H1 (cell line): ENCODE results near the gene CAPN13. TPM values are rescaled to one million over a fixed set of nuclear protein-coding genes. Genes with fewer than 3 reads are reported as not detected.

Source experiments
- CTCF ChIA-PET: fragments of 300-600 bp; sonication (Branson Sonifier 250); formaldehyde crosslinking; loops from one replicate; lab custom pipeline; 2021; ENCODE audit not compliant: partially characterized antibody; lab: Charles Lee
- POLR2A ChIA-PET: fragments of 300-600 bp; sonication (Branson Sonifier 250); formaldehyde crosslinking; loops from one replicate; lab custom pipeline; 2021; ENCODE audit warnings: inconsistent platforms; ENCODE audit not compliant: partially characterized antibody; lab: Charles Lee
- DNase-seq, 2 experiments: peaks; one replicate each; pipeline versions ENCODE4 v3.0.0 to v3.0.0-alpha.2; 2010 to 2022; ENCODE audit warnings: low spot score in 2 of 2, low read depth in 1 of 2, mixed read lengths in 1 of 2
- FAIRE-seq: peaks from 2 replicates; lab custom pipeline; 2011; peaks lifted over from hg19 to GRCh38; lab: Jason Lieb, UNC
- H2AFZ ChIP-seq: 2 replicates; pipeline ENCODE4 v1.8.1; 2012; ENCODE audit warnings: low read length, inconsistent platforms
- H2AK5ac ChIP-seq: 2 replicates; pipeline ENCODE4 v1.6.1; 2013; ENCODE audit warnings: low read depth, low read length
- H2BK120ac ChIP-seq: replicated peaks from 2 replicates; pipeline ENCODE3; 2013; ENCODE audit warnings: low read depth, low read length, inconsistent platforms
- H2BK12ac ChIP-seq: 2 replicates; pipeline ENCODE4 v1.6.1; 2013; ENCODE audit warnings: low read depth, low read length
- H2BK15ac ChIP-seq: 2 replicates; pipeline ENCODE4 v1.6.1; 2013; ENCODE audit warnings: low read length
- H2BK20ac ChIP-seq: 2 replicates; pipeline ENCODE4 v1.6.1; 2013; ENCODE audit warnings: low read length
- H2BK5ac ChIP-seq: 2 replicates; pipeline ENCODE4 v1.6.1; 2013; ENCODE audit warnings: low read depth, low read length
- H3K14ac ChIP-seq: 2 replicates; pipeline ENCODE4 v1.6.1; 2013; ENCODE audit warnings: inconsistent platforms; ENCODE audit not compliant: insufficient read length
- H3K18ac ChIP-seq: 2 replicates; pipeline ENCODE4 v1.6.1; 2013; ENCODE audit warnings: low read length; ENCODE audit errors: extremely low read depth
- H3K23ac ChIP-seq: 2 replicates; pipeline ENCODE4 v1.6.1; 2013; ENCODE audit warnings: inconsistent platforms; ENCODE audit not compliant: insufficient read length
- H3K23me2 ChIP-seq: 2 replicates; pipeline ENCODE4 v1.6.1; 2013; ENCODE audit warnings: low read depth, low read length
- H3K27ac ChIP-seq: 2 replicates; pipeline ENCODE4 v1.6.1; 2011; ENCODE audit warnings: low read depth, low read length, inconsistent platforms
- H3K27me3 ChIP-seq, 4 experiments: replicated peaks in 1 of 4; 1 replicate in 1 of 4; 2 replicates in 3 of 4; pipeline versions ENCODE4 v1.6.1 to v1.8.1; 2011 to 2013; ENCODE audit warnings: low read length in 3 of 4, mild to moderate bottlenecking in 3 of 4, inconsistent platforms in 2 of 4, mixed read lengths in 2 of 4, moderate library complexity in 1 of 4; ENCODE audit not compliant: control insufficient read depth in 3 of 4, insufficient read depth in 3 of 4; ENCODE audit errors: extremely low read depth in 1 of 4
- H3K36me3 ChIP-seq, 4 experiments: 2 replicates each; pipeline versions ENCODE4 v1.6.1 to v1.8.1; 2011 to 2013; ENCODE audit warnings: mild to moderate bottlenecking in 4 of 4, low read length in 3 of 4, moderate library complexity in 2 of 4, control low read depth in 1 of 4, inconsistent platforms in 1 of 4; ENCODE audit not compliant: insufficient read depth in 4 of 4, control insufficient read depth in 2 of 4
- H3K4ac ChIP-seq: replicated peaks from 2 replicates; pipeline ENCODE3; 2013; ENCODE audit warnings: low read length, low read depth, mixed read lengths, inconsistent platforms; ENCODE audit not compliant: insufficient read length
- H3K4me1 ChIP-seq, 4 experiments: replicated peaks in 1 of 4; 1 replicate in 1 of 4; 2 replicates in 3 of 4; pipeline versions ENCODE4 v1.6.1 to v1.8.1; 2011 to 2013; ENCODE audit warnings: low read length in 3 of 4, inconsistent platforms in 2 of 4, mixed read lengths in 1 of 4; ENCODE audit not compliant: insufficient read depth in 4 of 4, control insufficient read depth in 3 of 4
- H3K4me2 ChIP-seq, 2 experiments: 2 replicates each; pipeline versions ENCODE4 v1.6.1 to v1.8.1; 2011 to 2013; ENCODE audit warnings: low read depth in 2 of 2, low read length in 2 of 2, control low read depth in 1 of 2, inconsistent platforms in 1 of 2, mild to moderate bottlenecking in 1 of 2; ENCODE audit not compliant: insufficient read depth in 1 of 2
- H3K4me3 ChIP-seq, 4 experiments: fragments of 200-600, 300-600 bp in 1 of 4; sonication (generic), shearing (Covaris generic), sonication (Bioruptor Twin) in 1 of 4; 2 replicates each; pipeline versions ENCODE4 v1.5.1 to v1.8.1; 2011 to 2016; ENCODE audit warnings: low read length in 4 of 4, low read depth in 3 of 4, control low read depth in 2 of 4, inconsistent platforms in 2 of 4, mild to moderate bottlenecking in 2 of 4, mixed read lengths in 1 of 4, moderate library complexity in 1 of 4; ENCODE audit not compliant: insufficient read depth in 2 of 4; ENCODE audit errors: extremely low read depth in 1 of 4
- H3K56ac ChIP-seq: replicated peaks from 2 replicates; pipeline ENCODE3; 2013; ENCODE audit warnings: low read depth, mild to moderate bottlenecking, mixed read lengths, low read length, inconsistent platforms; ENCODE audit not compliant: insufficient read length
- H3K79me1 ChIP-seq: 2 replicates; pipeline ENCODE4 v1.6.1; 2013; ENCODE audit warnings: low read depth, low read length, control low read depth
- H3K79me2 ChIP-seq, 2 experiments: 2 replicates each; pipeline versions ENCODE4 v1.6.1 to v1.8.1; 2012 to 2013; ENCODE audit warnings: low read length in 2 of 2, mild to moderate bottlenecking in 2 of 2, inconsistent platforms in 1 of 2; ENCODE audit not compliant: insufficient read depth in 2 of 2, control insufficient read depth in 1 of 2
- H3K9ac ChIP-seq, 4 experiments: replicated peaks in 1 of 4; 1 replicate in 1 of 4; 2 replicates in 3 of 4; pipeline versions ENCODE4 v1.6.1 to v1.8.1; 2011 to 2013; ENCODE audit warnings: low read depth in 3 of 4, low read length in 3 of 4, control low read depth in 2 of 4, mild to moderate bottlenecking in 2 of 4, moderate library complexity in 2 of 4, inconsistent platforms in 1 of 4; ENCODE audit errors: extremely low read depth in 1 of 4
- H3K9me3 ChIP-seq, 2 experiments: 2 replicates each; pipeline versions ENCODE4 v1.6.1 to v1.8.1; 2012 to 2013; ENCODE audit warnings: mild to moderate bottlenecking in 2 of 2, moderate library complexity in 2 of 2, control low read depth in 1 of 2, inconsistent platforms in 1 of 2, low read depth in 1 of 2, low read length in 1 of 2, mixed read lengths in 1 of 2; ENCODE audit not compliant: insufficient read depth in 2 of 2
- H4K20me1 ChIP-seq, 2 experiments: replicated peaks in 1 of 2; 2 replicates each; pipeline versions ENCODE3 to v1.8.1; 2011 to 2013; ENCODE audit warnings: inconsistent platforms in 2 of 2, low read length in 2 of 2, mild to moderate bottlenecking in 1 of 2; ENCODE audit not compliant: insufficient read depth in 2 of 2, control insufficient read depth in 1 of 2
- H4K5ac ChIP-seq: 2 replicates; pipeline ENCODE4 v1.6.1; 2013; ENCODE audit warnings: low read length, low read depth, mixed read lengths, inconsistent platforms; ENCODE audit not compliant: insufficient read length
- H4K8ac ChIP-seq: 2 replicates; pipeline ENCODE4 v1.8.0; 2013; ENCODE audit warnings: mild to moderate bottlenecking, moderate library complexity, low read length, inconsistent platforms; ENCODE audit not compliant: insufficient read depth; ENCODE audit errors: extremely low read depth
- H4K91ac ChIP-seq: replicated peaks from 2 replicates; pipeline ENCODE3; 2013; ENCODE audit warnings: low read length, mixed read lengths, inconsistent platforms; ENCODE audit not compliant: insufficient read length
- BCL11A ChIP-seq, 2 experiments: IDR thresholded peaks; one replicate each; pipeline ENCODE4 v1.6.1; 2011; ENCODE audit warnings: low read depth in 2 of 2, low read length in 2 of 2, mild to moderate bottlenecking in 2 of 2
- EZH2 ChIP-seq: fragments of 200-600 bp; sonication (generic); IDR thresholded peaks from 2 replicates; pipeline ENCODE4 v1.7.1; 2012; ENCODE audit warnings: low read depth, mild to moderate bottlenecking, moderate library complexity, low read length, inconsistent platforms; ENCODE audit not compliant: severe bottlenecking
- WGBS, 2 experiments: shearing (Covaris generic) in 1 of 2; methylation state at CpG; one replicate each; pipeline versions ENCODE4 v1.1.6 to v1.1.7; 2013 to 2015; ENCODE audit warnings: low lambda C conversion rate in 2 of 2, mixed read lengths in 2 of 2, inconsistent platforms in 1 of 2, low coverage in 1 of 2, missing lambda C conversion rate in 1 of 2; ENCODE audit not compliant: insufficient replicate concordance in 2 of 2, insufficient coverage in 1 of 2, insufficient read length in 1 of 2; ENCODE audit errors: extremely low coverage in 1 of 2, missing lambda C conversion rate in 1 of 2; 5-methylcytosine and 5-hydroxymethylcytosine counted together
- polyA plus RNA-seq, 7 experiments: library from polyadenylated mRNA; depleted of rRNA in 3 of 7; stranded (reverse) in 5 of 7; unstranded in 2 of 7; fragments of >200 nt in 5 of 7; fragments of 200-250 nt in 2 of 7; gene quantifications; 1 replicate in 5 of 7; 2 replicates in 1 of 7; 4 replicates in 1 of 7; pipeline versions ENCODE4 v1.2.1 to v1.2.3, GENCODE V29; 2011 to 2013; ENCODE audit warnings: missing spikeins in 2 of 7, mixed read lengths in 2 of 7
- total RNA-seq: library from RNA; stranded (reverse); fragmentation: NEBNext Ultra II Directional; extraction: Animal tissue kit (Norgen Biotek cat#: 25700); gene quantifications from 2 replicates; pipeline ENCODE4 v1.2.1, GENCODE V29; 2021

The CAPN13 gene
- total and polyA plus RNA-seq, 2 of the 8 experiments (the other 6 are each of a cell fraction or from before 2014, with no cell fraction given) = 2.4 TPM

DNA sequence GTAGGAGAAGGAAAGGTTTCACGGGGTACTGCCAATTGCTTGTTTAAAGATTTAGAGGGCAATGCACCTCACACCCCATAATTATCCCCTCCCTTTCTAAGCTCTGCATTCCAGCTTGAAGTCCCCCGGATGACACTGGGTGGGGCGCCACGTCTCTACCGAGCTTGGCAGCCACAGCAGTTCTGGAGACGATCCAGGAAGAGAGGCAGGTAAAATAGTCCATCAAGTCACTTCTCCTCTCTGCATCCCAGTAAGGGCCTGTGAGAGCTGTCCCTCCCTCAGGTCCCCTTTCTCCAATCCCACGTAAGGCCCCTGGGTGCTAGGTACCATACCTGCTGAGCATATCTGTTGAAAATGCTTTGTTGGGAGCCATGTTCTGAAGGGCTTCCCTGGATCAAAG is 65.7 kb downstream of the CAPN13 start:
- Histone ChIP-seq H3K18ac (no peak overlapping the region), H4K20me1 (no peaks in the 10 kb centered on the region), H4K91ac (no peak overlapping the region), H3K56ac (no peak overlapping the region), H2BK12ac (no peak overlapping the region), H3K4me3 (no peak overlapping the region), H2AK5ac (no peak overlapping the region), H4K8ac (no peak overlapping the region), H3K4me1 (no peaks in the 10 kb centered on the region), H3K36me3 (no peaks in the 10 kb centered on the region), H3K27ac (no peak overlapping the region), H3K79me1 (no peaks in the 10 kb centered on the region; the same call in 1 of the 2 replicates), H3K23me2 (no peaks in the 10 kb centered on the region; the same call in 1 of the 2 replicates), H3K4me2 (no peak overlapping the region), H2BK5ac (no peak overlapping the region), H2BK20ac (no peak overlapping the region), H3K79me2 (no peaks in the 10 kb centered on the region), H2BK120ac (no peak overlapping the region), H3K9ac (no peak overlapping the region), H3K4ac (no peak overlapping the region), H2AFZ (no peak overlapping the region), H2BK15ac (no peak overlapping the region), H3K9me3 (no peaks in the 10 kb centered on the region), H3K27me3 (no peaks in the 10 kb centered on the region), H3K23ac (no peak overlapping the region), H4K5ac (no peak overlapping the region), H3K14ac (no peak overlapping the region)
- CTCF ChIA-PET = interaction anchor here (1.5 to 3.2 kb wide), 3 partner anchors 11 to 30 kb away, joined by 3 to 12 read pairs (median 4); no protein-coding TSS in a partner anchor
- 98% methylated on average over 7 of the region's 7 CpGs; no CpG with 5 or more reads in 1 of the 2 experiments for WGBS, 2 experiments
- no peak for DNase-seq
- FAIRE-seq = no peak
- POLR2A ChIA-PET = no interaction called here
- no peak for TF ChIP-seq BCL11A (IDR thresholded peaks at IDR 0.05; ENCODE audit: low read depth in 2 of 2, low read length in 2 of 2)
- no peak for TF ChIP-seq EZH2
